Liver (tissue), 3 donors: ENCODE measurements around the gene SH3RF3.

Source experiments
- EGR1 ChIP-seq, 2 donors: IDR thresholded peaks; 2 replicates each; pipeline ENCODE4 v1.6.1; 2016 to 2018; ENCODE audit warnings: antibody characterized with exemption in 2 of 2, low read depth in 2 of 2
- GABPA ChIP-seq, 2 donors: IDR thresholded peaks in 1 of 2; conservative IDR thresholded peaks in 1 of 2; 2 replicates each; pipeline ENCODE4 v1.6.1; 2016; ENCODE audit warnings: antibody characterized with exemption in 2 of 2, mild to moderate bottlenecking in 1 of 2, moderate library complexity in 1 of 2
- HNF4A ChIP-seq, 2 donors: conservative IDR thresholded peaks; 2 replicates each; pipeline ENCODE4 v1.6.1; 2016; ENCODE audit warnings: antibody characterized with exemption in 2 of 2, mild to moderate bottlenecking in 2 of 2
- JUND ChIP-seq, 2 donors: IDR thresholded peaks; 2 replicates each; pipeline ENCODE4 v1.6.1; 2016; ENCODE audit warnings: antibody characterized with exemption in 2 of 2
- NR2F2 ChIP-seq: IDR thresholded peaks from 2 replicates; pipeline ENCODE4 v1.6.1; 2016; ENCODE audit warnings: antibody characterized with exemption
- RAD21 ChIP-seq, 2 donors: IDR thresholded peaks; 2 replicates each; pipeline ENCODE4 v1.6.1; 2016; ENCODE audit warnings: antibody characterized with exemption in 2 of 2, mild to moderate bottlenecking in 2 of 2
- RXRA ChIP-seq, 2 donors: IDR thresholded peaks; 2 replicates each; pipeline ENCODE4 v1.6.1; 2017 to 2018; ENCODE audit warnings: antibody characterized with exemption in 2 of 2, mild to moderate bottlenecking in 1 of 2
- SP1 ChIP-seq: IDR thresholded peaks from 2 replicates; pipeline ENCODE4 v1.6.1; 2018; ENCODE audit warnings: antibody characterized with exemption, mild to moderate bottlenecking
- TAF1 ChIP-seq: conservative IDR thresholded peaks from 2 replicates; pipeline ENCODE4 v1.6.1; 2016; ENCODE audit warnings: antibody characterized with exemption, mild to moderate bottlenecking
- YY1 ChIP-seq: IDR thresholded peaks from 2 replicates; pipeline ENCODE4 v1.6.1; 2016; ENCODE audit warnings: antibody characterized with exemption, mild to moderate bottlenecking
- TF ChIP-seq, protein P1 (sequence below): fragments of 150-350 bp; IDR thresholded peaks from 2 replicates; pipeline ENCODE4 v1.5.1; 2017; ENCODE audit warnings: improper control_type of control experiment, low read depth, low read length; ENCODE audit not compliant: missing input control
- TF ChIP-seq, protein P2 (sequence below): IDR thresholded peaks from 2 replicates; pipeline ENCODE4 v1.6.1; 2016; ENCODE audit warnings: antibody characterized with exemption, mild to moderate bottlenecking
- TF ChIP-seq, protein P3 (sequence below): IDR thresholded peaks from 2 replicates; pipeline ENCODE4 v1.6.1; 2016; ENCODE audit warnings: antibody characterized with exemption
- donor health status: healthy.
- donor health status: healthy.

DNA sequence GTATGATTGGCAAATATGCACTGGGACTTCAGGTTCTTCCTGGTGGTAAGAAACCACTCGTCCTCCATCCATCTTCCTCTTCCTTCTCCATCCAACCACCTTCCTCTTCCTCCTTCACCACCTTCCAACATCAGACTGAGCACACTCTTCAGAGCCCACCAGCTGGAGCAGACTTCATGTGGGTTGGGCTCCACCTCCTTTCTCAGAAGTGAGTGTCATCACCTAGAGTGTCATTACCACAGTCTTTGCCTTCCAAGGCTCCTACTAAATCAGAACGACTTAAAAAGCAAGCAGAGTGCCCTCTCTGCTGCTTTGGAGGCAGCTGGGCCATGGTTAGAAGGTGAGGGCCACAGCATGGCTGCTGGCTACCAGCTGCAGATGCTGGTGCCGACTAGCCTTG is 171.6 kb downstream of the SH3RF3 start:
- TF ChIP-seq RXRA (IDR thresholded peaks at IDR 0.05) (no peak), HNF4A (conservative IDR thresholded peaks at IDR 0.05) (no peak), TAF1 (no peak), GABPA (IDR thresholded peaks at IDR 0.05 in 1 of 2, conservative IDR thresholded peaks at IDR 0.05 in 1 of 2) (no peak), YY1 (no peak), RAD21 (IDR thresholded peaks at IDR 0.05) (no peak), SP1 (no peak), NR2F2 (no peak), JUND (IDR thresholded peaks at IDR 0.05) (no peak), EGR1 (IDR thresholded peaks at IDR 0.05; ENCODE audit: low read depth in 2 of 2) (no peak)
- TF ChIP-seq, protein P1, sequence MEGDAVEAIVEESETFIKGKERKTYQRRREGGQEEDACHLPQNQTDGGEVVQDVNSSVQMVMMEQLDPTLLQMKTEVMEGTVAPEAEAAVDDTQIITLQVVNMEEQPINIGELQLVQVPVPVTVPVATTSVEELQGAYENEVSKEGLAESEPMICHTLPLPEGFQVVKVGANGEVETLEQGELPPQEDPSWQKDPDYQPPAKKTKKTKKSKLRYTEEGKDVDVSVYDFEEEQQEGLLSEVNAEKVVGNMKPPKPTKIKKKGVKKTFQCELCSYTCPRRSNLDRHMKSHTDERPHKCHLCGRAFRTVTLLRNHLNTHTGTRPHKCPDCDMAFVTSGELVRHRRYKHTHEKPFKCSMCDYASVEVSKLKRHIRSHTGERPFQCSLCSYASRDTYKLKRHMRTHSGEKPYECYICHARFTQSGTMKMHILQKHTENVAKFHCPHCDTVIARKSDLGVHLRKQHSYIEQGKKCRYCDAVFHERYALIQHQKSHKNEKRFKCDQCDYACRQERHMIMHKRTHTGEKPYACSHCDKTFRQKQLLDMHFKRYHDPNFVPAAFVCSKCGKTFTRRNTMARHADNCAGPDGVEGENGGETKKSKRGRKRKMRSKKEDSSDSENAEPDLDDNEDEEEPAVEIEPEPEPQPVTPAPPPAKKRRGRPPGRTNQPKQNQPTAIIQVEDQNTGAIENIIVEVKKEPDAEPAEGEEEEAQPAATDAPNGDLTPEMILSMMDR, result no peak
- TF ChIP-seq, protein P2, sequence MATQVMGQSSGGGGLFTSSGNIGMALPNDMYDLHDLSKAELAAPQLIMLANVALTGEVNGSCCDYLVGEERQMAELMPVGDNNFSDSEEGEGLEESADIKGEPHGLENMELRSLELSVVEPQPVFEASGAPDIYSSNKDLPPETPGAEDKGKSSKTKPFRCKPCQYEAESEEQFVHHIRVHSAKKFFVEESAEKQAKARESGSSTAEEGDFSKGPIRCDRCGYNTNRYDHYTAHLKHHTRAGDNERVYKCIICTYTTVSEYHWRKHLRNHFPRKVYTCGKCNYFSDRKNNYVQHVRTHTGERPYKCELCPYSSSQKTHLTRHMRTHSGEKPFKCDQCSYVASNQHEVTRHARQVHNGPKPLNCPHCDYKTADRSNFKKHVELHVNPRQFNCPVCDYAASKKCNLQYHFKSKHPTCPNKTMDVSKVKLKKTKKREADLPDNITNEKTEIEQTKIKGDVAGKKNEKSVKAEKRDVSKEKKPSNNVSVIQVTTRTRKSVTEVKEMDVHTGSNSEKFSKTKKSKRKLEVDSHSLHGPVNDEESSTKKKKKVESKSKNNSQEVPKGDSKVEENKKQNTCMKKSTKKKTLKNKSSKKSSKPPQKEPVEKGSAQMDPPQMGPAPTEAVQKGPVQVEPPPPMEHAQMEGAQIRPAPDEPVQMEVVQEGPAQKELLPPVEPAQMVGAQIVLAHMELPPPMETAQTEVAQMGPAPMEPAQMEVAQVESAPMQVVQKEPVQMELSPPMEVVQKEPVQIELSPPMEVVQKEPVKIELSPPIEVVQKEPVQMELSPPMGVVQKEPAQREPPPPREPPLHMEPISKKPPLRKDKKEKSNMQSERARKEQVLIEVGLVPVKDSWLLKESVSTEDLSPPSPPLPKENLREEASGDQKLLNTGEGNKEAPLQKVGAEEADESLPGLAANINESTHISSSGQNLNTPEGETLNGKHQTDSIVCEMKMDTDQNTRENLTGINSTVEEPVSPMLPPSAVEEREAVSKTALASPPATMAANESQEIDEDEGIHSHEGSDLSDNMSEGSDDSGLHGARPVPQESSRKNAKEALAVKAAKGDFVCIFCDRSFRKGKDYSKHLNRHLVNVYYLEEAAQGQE, result no peak
- TF ChIP-seq, protein P3, sequence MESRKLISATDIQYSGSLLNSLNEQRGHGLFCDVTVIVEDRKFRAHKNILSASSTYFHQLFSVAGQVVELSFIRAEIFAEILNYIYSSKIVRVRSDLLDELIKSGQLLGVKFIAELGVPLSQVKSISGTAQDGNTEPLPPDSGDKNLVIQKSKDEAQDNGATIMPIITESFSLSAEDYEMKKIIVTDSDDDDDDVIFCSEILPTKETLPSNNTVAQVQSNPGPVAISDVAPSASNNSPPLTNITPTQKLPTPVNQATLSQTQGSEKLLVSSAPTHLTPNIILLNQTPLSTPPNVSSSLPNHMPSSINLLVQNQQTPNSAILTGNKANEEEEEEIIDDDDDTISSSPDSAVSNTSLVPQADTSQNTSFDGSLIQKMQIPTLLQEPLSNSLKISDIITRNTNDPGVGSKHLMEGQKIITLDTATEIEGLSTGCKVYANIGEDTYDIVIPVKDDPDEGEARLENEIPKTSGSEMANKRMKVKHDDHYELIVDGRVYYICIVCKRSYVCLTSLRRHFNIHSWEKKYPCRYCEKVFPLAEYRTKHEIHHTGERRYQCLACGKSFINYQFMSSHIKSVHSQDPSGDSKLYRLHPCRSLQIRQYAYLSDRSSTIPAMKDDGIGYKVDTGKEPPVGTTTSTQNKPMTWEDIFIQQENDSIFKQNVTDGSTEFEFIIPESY, result no peak
